Fibroblast of mammary gland (primary cell): Measurements from ENCODE around the gene AMPD1.
A peak's percentile ranks its signal among the peaks of the same experiment; 100 is the strongest.

Experiments used
- DNase-seq: peaks from one replicate; pipeline ENCODE4 v3.0.0-alpha.2; 2010; ENCODE audit warnings: low read depth
- H3K4me3 ChIP-seq: 2 replicates; pipeline ENCODE4 v1.5.1; 2011; ENCODE audit warnings: low read depth, mild to moderate bottlenecking, low read length, moderate library complexity; ENCODE audit not compliant: control insufficient read depth
- TF ChIP-seq, protein P1 (sequence below): conservative IDR thresholded peaks from 2 replicates; pipeline ENCODE4 v1.5.1; 2011; ENCODE audit warnings: low read depth, low read length, inconsistent platforms; ENCODE audit not compliant: control insufficient read depth, insufficient read depth

The AMPD1 gene

DNA sequence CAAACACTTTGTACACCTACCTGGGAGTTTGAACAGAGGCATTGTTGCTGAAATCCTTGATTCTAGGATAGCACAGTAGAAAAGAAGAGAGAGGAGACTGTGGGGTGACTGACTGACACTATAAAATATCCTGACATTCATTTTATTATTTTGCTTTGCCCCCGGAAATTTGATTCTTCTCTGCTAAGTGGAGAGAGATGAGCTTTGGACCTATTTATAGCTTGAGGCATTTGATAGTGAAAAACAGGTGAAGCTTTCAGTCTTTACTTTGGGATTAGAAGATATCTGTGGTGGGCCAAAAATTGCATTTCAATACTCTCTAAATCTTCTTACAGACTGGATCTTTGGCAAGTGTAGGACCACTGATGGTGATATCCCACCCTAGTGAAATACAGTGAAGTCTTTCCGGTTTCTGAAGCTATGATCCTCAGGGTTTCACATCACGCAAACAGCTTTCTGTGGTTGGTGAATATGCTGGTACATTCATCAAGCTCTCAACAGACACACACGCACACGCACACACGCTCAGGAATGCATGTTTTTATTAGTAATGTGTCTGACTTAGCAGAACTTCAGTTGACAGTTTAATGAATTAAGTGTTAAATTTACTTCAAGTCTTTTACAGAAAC is at the start of gene AMPD1:
TSS of gene AMPD1 (minus strand) at position 117 of the 629 bp plus-strand sequence. CDS start at position 42, 75 bp downstream.
- TF ChIP-seq, protein P1, sequence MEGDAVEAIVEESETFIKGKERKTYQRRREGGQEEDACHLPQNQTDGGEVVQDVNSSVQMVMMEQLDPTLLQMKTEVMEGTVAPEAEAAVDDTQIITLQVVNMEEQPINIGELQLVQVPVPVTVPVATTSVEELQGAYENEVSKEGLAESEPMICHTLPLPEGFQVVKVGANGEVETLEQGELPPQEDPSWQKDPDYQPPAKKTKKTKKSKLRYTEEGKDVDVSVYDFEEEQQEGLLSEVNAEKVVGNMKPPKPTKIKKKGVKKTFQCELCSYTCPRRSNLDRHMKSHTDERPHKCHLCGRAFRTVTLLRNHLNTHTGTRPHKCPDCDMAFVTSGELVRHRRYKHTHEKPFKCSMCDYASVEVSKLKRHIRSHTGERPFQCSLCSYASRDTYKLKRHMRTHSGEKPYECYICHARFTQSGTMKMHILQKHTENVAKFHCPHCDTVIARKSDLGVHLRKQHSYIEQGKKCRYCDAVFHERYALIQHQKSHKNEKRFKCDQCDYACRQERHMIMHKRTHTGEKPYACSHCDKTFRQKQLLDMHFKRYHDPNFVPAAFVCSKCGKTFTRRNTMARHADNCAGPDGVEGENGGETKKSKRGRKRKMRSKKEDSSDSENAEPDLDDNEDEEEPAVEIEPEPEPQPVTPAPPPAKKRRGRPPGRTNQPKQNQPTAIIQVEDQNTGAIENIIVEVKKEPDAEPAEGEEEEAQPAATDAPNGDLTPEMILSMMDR, result no peak

DNA sequence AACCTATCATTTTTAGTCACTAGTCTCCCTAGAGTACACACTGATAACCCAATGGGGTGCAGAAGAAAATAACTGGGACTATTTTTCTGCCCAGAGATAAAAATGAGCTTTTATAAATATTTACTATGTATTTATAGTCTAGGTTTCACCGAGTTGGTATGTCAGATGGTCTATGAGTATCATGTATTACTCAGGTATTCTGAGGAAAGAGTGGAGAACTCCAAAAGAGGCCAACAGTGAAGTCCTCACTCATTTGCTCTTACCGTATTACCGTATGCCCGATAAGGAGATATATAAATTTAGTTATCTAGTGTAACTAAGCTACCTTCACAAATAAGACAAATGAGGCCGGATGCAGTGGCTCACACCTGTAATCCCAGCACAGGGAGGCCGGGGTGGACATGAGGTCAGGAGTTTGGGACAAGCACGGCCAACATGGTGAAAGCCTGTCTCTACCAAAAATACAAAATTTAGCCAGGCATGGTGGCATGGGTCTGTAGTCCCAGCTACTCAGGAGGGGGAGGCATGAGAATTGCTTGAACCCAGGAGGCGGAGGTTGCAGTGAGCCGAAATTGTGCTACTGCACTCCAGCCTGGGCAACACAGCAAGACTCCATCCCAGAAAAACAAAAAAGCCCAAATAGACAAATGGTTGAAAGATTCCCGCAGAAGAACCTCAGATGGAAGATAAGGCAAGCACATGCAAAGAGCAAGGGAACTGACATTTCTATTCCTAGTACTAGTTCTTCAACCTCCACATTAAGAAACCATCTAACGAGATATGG is 46.8 kb upstream of the AMPD1 start:
- H3K4me3 ChIP-seq, result no peak overlapping the region
- TF ChIP-seq, protein P1, result no peak
- no peak for DNase-seq

More for the DNA sequence above, at the start of gene AMPD1:
- no peak within 1 kb of the TSS for H3K4me3 ChIP-seq
- peak; percentile 45 for DNase-seq

DNA sequence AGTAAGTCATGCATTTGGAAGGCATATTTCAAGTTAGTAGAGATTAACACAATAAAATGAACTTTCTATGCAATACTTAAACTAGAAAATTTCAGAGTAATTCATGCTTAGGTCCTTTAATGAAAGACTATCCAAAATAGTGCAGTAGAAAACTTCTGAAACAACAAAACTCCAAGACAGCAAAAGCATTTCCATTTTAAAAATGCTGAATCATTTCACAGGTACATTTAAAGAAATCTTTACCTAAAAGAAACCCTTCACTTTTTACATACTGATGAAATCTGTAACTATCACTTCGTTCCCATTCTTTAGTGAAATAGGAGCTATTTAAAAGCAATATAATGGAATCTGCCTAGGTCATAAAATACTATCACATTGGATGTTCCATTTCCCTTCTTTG is 45.0 kb upstream of the AMPD1 start:
- DNase-seq, result no peak
- TF ChIP-seq, protein P1, result no peak
- no peak overlapping the region for H3K4me3 ChIP-seq

DNA sequence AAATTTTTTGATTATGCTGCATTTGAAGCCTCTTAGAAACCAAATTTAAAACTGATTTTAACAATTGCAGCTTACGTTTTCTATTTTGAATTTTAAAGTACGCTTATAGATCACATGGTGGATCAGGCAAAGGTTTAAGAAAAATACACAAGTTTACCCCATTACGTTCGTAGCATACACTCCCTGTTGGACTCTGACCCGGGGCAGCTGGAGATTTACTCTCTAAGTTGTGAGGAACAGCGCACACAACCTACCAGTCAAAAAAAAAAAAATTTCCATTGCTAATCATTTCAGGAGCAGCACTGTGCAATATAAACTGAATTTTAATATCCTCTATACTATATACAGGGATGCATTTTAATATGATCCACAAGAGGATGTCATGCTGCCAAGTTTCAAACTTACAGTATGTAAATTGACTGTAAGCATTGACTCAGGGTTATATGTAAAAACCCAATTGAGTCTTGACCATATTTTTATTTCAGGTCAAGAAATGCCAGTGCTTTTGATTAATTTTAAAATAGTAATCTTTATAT is 42.0 kb upstream of the AMPD1 start:
- H3K4me3 ChIP-seq, result no peak overlapping the region
- TF ChIP-seq, protein P1, result no peak
- no peak for DNase-seq

DNA sequence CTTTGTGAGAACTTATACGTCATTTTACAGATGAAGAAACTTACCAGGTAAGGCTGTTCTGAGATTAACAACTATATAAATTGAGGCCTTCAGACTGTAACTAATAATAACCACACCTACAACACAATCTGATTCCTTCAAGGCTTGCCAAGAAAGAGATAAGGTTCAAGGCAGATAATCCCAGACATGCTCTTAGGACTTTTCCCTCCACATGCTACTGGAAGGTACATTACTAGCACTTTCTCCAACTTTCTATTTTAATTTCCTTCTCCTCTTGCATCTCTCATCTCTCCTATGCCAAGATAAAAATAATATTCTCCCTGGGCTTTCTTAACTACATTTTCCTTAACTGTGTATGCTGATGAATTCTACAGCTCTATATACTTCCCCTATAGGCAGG is 40.1 kb upstream of the AMPD1 start:
- TF ChIP-seq, protein P1, result no peak
- no peak for DNase-seq
- no peak overlapping the region for H3K4me3 ChIP-seq

DNA sequence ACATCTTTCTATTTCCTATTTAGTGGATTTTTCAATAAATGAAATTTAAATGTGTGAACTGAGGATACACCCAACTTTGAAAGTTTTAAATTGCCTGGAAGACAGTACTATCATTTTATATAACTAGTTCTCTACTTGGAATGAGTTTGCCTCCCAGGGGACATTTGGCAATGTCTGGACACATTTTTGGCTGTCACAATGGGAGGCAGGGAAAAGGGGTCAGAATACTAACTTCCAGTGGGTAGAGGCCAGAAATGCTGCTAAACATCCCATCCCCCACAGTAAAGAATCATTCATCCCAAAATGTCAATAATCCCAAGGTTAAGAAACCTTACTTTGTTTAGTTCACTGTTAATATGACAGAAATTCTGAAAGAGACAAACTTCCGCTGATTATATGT is 34.4 kb upstream of the AMPD1 start:
- DNase-seq, result no peak
- no peak overlapping the region for H3K4me3 ChIP-seq
- TF ChIP-seq, protein P1, result no peak
